ENCODE measurements around the gene METTL24.
"Not testable (repeated sequence)": the region's sequence is repeated elsewhere in the genome, so short reads cannot be mapped to it uniquely, and the experiment has no call there.

Gene METTL24

GRCh38 chr6:110282412-110282811, 75.7 kb downstream of the METTL24 start:
- no peak overlapping the region for H2BK5ac ChIP-seq (ENCODE audit: low read depth, low read length, poor library complexity, severe bottlenecking)
- DNase-seq, result no peak
- no peak overlapping the region for H3K4ac ChIP-seq (ENCODE audit: low read depth in 1 of 2, low read length in 2 of 2)
- no peak overlapping the region for H3K4me3 ChIP-seq (ENCODE audit: insufficient read depth in 1 of 2, low read depth in 1 of 2, low read length in 2 of 2)
- no peak overlapping the region for H3K9ac ChIP-seq (ENCODE audit: low read length)
- 77% methylated on average over 1 of the region's 1 CpG for WGBS
- H3K79me1 ChIP-seq (replicated peaks; ENCODE audit: low read length, poor library complexity, severe bottlenecking), result no peaks in the 10 kb centered on the region
- no peak overlapping the region for H3K14ac ChIP-seq (ENCODE audit: low read length in 2 of 2)
- no peaks in the 10 kb centered on the region for H3K4me1 ChIP-seq (ENCODE audit: control insufficient read depth, insufficient read depth, low read depth, low read length)
- H3K27ac ChIP-seq (ENCODE audit: low read length, poor library complexity, severe bottlenecking), result no peak overlapping the region
- H3K23ac ChIP-seq (ENCODE audit: low read length in 2 of 2), result no peak overlapping the region
- H3K4me2 ChIP-seq (ENCODE audit: low read length, poor library complexity, severe bottlenecking), result no peak overlapping the region
- H3K9me3 ChIP-seq (ENCODE audit: control insufficient read depth, low read length), result no peaks in the 10 kb centered on the region
- H2BK15ac ChIP-seq (ENCODE audit: low read depth, poor library complexity, severe bottlenecking), result no peak overlapping the region
- H2BK120ac ChIP-seq (ENCODE audit: low read depth, low read length), result no peak overlapping the region
- H2AK5ac ChIP-seq (ENCODE audit: low read length, severe bottlenecking), result no peak overlapping the region
- no peak overlapping the region for H4K8ac ChIP-seq (ENCODE audit: low read length)
- H2AFZ ChIP-seq (ENCODE audit: low read depth, low read length), result no peak overlapping the region
- H3K36me3 ChIP-seq (ENCODE audit: control insufficient read depth in 1 of 2, insufficient read depth in 2 of 2, low read depth in 1 of 2, low read length in 2 of 2), result no peaks in the 10 kb centered on the region
- peaks cover 0 to 13% of the 10 kb centered on the region in 2 experiments for H3K27me3 ChIP-seq (ENCODE audit: control insufficient read depth in 1 of 2, insufficient read depth in 1 of 2, low read length in 2 of 2)
- H4K91ac ChIP-seq (ENCODE audit: low read length), result no peak overlapping the region
- no peak overlapping the region for H3K18ac ChIP-seq (ENCODE audit: low read depth in 1 of 2, low read length in 2 of 2)
- no peak overlapping the region for H2BK12ac ChIP-seq (ENCODE audit: low read length in 2 of 2)

- Histone ChIP-seq H2BK15ac (ENCODE audit: low read depth, poor library complexity, severe bottlenecking) (no peak overlapping the region), H3K9ac (ENCODE audit: low read length) (no peak overlapping the region), H3K4me1 (ENCODE audit: control insufficient read depth, insufficient read depth, low read depth, low read length) (no peaks in the 10 kb centered on the region), H2BK12ac (ENCODE audit: low read length in 2 of 2) (no peak overlapping the region), H2BK120ac (ENCODE audit: low read depth, low read length) (no peak overlapping the region), H2BK5ac (ENCODE audit: low read depth, low read length, poor library complexity, severe bottlenecking) (no peak overlapping the region), H3K23ac (ENCODE audit: low read length in 2 of 2) (no peak overlapping the region), H3K27ac (ENCODE audit: low read length, poor library complexity, severe bottlenecking) (no peak overlapping the region), H3K14ac (ENCODE audit: low read length in 2 of 2) (no peak overlapping the region), H2AFZ (ENCODE audit: low read depth, low read length) (no peak overlapping the region), H4K8ac (ENCODE audit: low read length) (no peak overlapping the region), H3K4ac (ENCODE audit: low read depth in 1 of 2, low read length in 2 of 2) (no peak overlapping the region), H3K4me3 (ENCODE audit: insufficient read depth in 1 of 2, low read depth in 1 of 2, low read length in 2 of 2) (no peak overlapping the region), H3K36me3 (ENCODE audit: control insufficient read depth in 1 of 2, insufficient read depth in 2 of 2, low read depth in 1 of 2, low read length in 2 of 2) (no peaks in the 10 kb centered on the region), H3K4me2 (ENCODE audit: low read length, poor library complexity, severe bottlenecking) (no peak overlapping the region), H3K9me3 (ENCODE audit: control insufficient read depth, low read length) (no peaks in the 10 kb centered on the region), H3K79me1 (replicated peaks; ENCODE audit: low read length, poor library complexity, severe bottlenecking) (no peaks in the 10 kb centered on the region), H2AK5ac (ENCODE audit: low read length, severe bottlenecking) (no peak overlapping the region), H3K18ac (ENCODE audit: low read depth in 1 of 2, low read length in 2 of 2) (no peak overlapping the region), H3K27me3 (ENCODE audit: control insufficient read depth in 1 of 2, insufficient read depth in 1 of 2, low read length in 2 of 2) (no peaks in the 10 kb centered on the region), H4K91ac (ENCODE audit: low read length) (no peak overlapping the region)
- WGBS, result 72% methylated on average over 4 of the region's 7 CpGs
- DNase-seq, result no peak
These were observed 81.0 kb downstream of the METTL24 start for GRCh38 chr6:110277100-110277665.

DNA sequence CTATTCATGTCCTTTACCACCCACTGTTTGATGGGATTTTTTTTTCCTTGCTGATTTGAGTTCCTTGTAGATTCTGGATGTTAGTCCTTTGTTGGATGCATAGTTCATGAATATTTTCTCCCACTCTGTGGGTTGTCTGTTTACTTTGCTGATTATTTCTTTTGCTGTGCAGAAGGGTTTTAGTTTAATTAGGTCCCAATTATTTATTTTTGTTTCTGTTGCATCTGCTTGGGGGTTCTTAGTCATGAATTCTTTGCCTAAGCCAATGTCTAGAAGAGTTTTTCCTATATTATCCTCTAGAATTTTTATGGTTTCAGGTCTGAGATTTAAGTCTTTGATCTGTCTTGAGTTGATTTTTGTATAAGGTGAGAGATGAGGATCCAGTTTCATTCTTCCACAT, 85.4 kb downstream of the METTL24 start:
- not testable (repeated sequence) for H2BK15ac ChIP-seq (ENCODE audit: low read depth, poor library complexity, severe bottlenecking); H3K27me3 ChIP-seq (ENCODE audit: control insufficient read depth in 1 of 2, insufficient read depth in 1 of 2, low read length in 2 of 2); DNase-seq; H3K4me2 ChIP-seq (ENCODE audit: low read length, poor library complexity, severe bottlenecking); H2AK5ac ChIP-seq (ENCODE audit: low read length, severe bottlenecking); H2BK12ac ChIP-seq (ENCODE audit: low read length in 2 of 2); H4K91ac ChIP-seq (ENCODE audit: low read length); H3K79me1 ChIP-seq (replicated peaks; ENCODE audit: low read length, poor library complexity, severe bottlenecking); H2BK5ac ChIP-seq (ENCODE audit: low read depth, low read length, poor library complexity, severe bottlenecking); H2BK120ac ChIP-seq (ENCODE audit: low read depth, low read length); H3K36me3 ChIP-seq (ENCODE audit: control insufficient read depth in 1 of 2, insufficient read depth in 2 of 2, low read depth in 1 of 2, low read length in 2 of 2); H3K4me1 ChIP-seq (ENCODE audit: control insufficient read depth, insufficient read depth, low read depth, low read length); H2AFZ ChIP-seq (ENCODE audit: low read depth, low read length); H3K18ac ChIP-seq (ENCODE audit: low read depth in 1 of 2, low read length in 2 of 2); H3K9me3 ChIP-seq (ENCODE audit: control insufficient read depth, low read length); H3K14ac ChIP-seq (ENCODE audit: low read length in 2 of 2); H3K9ac ChIP-seq (ENCODE audit: low read length); H4K8ac ChIP-seq (ENCODE audit: low read length); H3K23ac ChIP-seq (ENCODE audit: low read length in 2 of 2); H3K27ac ChIP-seq (ENCODE audit: low read length, poor library complexity, severe bottlenecking); H3K4ac ChIP-seq (ENCODE audit: low read depth in 1 of 2, low read length in 2 of 2); H3K4me3 ChIP-seq (ENCODE audit: insufficient read depth in 1 of 2, low read depth in 1 of 2, low read length in 2 of 2)

DNA sequence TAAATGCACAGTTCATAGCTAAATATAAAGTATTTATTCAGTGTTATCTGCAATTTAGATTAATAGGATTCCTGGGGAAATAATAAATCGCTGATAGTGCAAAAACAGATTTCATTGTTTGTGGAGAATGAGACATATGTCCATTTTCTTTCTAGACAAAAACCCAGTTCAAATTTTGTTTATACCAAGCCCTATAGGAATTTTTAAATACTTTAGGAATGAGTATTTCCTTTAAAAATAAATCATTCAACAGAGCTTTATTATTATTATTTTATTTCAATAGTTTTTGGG, 86.5 kb downstream of the METTL24 start:
- no peak overlapping the region for H2BK120ac ChIP-seq (ENCODE audit: low read depth, low read length)
- no peak overlapping the region for H3K14ac ChIP-seq (ENCODE audit: low read length in 2 of 2)
- DNase-seq, result no peak
- H2BK5ac ChIP-seq (ENCODE audit: low read depth, low read length, poor library complexity, severe bottlenecking), result no peak overlapping the region
- H4K91ac ChIP-seq (ENCODE audit: low read length), result no peak overlapping the region
- no peak overlapping the region for H3K4me2 ChIP-seq (ENCODE audit: low read length, poor library complexity, severe bottlenecking)
- no peak overlapping the region for H3K4ac ChIP-seq (ENCODE audit: low read depth in 1 of 2, low read length in 2 of 2)
- no peaks in the 10 kb centered on the region for H3K4me1 ChIP-seq (ENCODE audit: control insufficient read depth, insufficient read depth, low read depth, low read length)
- no peak overlapping the region for H3K9ac ChIP-seq (ENCODE audit: low read length)
- no peak overlapping the region for H2BK12ac ChIP-seq (ENCODE audit: low read length in 2 of 2)
- H3K23ac ChIP-seq (ENCODE audit: low read length in 2 of 2), result no peak overlapping the region
- no peak overlapping the region for H3K27ac ChIP-seq (ENCODE audit: low read length, poor library complexity, severe bottlenecking)
- no peaks in the 10 kb centered on the region for H3K79me1 ChIP-seq (replicated peaks; ENCODE audit: low read length, poor library complexity, severe bottlenecking)
- H3K9me3 ChIP-seq (ENCODE audit: control insufficient read depth, low read length), result no peaks in the 10 kb centered on the region
- H2AFZ ChIP-seq (ENCODE audit: low read depth, low read length), result no peak overlapping the region
- H2BK15ac ChIP-seq (ENCODE audit: low read depth, poor library complexity, severe bottlenecking), result no peak overlapping the region
- no peak overlapping the region for H3K18ac ChIP-seq (ENCODE audit: low read depth in 1 of 2, low read length in 2 of 2)
- H3K36me3 ChIP-seq (ENCODE audit: control insufficient read depth in 1 of 2, insufficient read depth in 2 of 2, low read depth in 1 of 2, low read length in 2 of 2), result no peaks in the 10 kb centered on the region
- no peaks in the 10 kb centered on the region for H3K27me3 ChIP-seq (ENCODE audit: control insufficient read depth in 1 of 2, insufficient read depth in 1 of 2, low read length in 2 of 2)
- WGBS, result no CpG with 5 or more reads among the region's 1 CpG
- H3K4me3 ChIP-seq (ENCODE audit: insufficient read depth in 1 of 2, low read depth in 1 of 2, low read length in 2 of 2), result no peak overlapping the region
- H4K8ac ChIP-seq (ENCODE audit: low read length), result no peak overlapping the region
- H2AK5ac ChIP-seq (ENCODE audit: low read length, severe bottlenecking), result no peak overlapping the region

All from mesenchymal stem cell (in vitro differentiated cells and primary cell).